Measurements from ENCODE around the gene LY6G6F.

The LY6G6F gene

DNA sequence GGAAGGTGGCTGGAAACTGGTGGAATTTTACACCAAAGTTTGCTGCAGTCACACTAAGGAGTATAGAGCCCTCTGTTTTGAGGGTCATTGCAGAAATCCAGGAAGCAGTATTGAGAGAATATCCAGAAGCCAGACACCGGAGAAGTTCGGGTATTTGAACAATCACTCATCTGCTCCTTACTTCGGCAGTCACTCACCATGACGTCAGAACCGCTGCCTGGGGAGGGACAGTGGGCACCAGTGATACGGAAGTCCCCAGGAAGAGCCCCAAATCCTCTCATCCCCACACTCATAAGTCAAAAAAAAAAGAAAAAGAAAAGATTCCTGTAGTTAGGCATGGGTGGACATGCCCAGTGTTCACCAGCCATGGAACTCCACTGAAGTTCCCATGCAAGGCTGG lies 29.8 kb upstream of the LY6G6F start:
- DNase-seq (ENCODE audit: low read depth): no peak

DNA sequence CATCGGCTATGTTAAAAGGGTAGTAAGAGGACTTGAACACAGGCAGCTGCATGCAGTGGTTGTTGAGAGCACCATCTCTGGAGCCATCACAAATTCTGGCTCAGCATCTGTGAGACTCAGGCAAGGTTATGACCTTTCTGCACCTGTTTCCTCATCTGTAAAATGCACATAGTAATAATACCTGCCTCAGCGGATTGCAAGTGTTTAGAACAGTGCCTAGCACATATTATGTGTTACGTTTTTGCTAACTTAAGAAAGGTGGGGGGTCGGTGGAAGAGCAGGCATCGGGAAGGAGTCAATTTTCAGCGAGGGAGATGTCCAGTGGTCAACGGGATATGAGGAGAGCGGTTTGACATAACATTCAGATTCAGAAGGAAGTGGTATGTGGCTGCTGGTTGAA lies 28.7 kb upstream of the LY6G6F start:
- DNase-seq (ENCODE audit: low read depth): no peak

DNA sequence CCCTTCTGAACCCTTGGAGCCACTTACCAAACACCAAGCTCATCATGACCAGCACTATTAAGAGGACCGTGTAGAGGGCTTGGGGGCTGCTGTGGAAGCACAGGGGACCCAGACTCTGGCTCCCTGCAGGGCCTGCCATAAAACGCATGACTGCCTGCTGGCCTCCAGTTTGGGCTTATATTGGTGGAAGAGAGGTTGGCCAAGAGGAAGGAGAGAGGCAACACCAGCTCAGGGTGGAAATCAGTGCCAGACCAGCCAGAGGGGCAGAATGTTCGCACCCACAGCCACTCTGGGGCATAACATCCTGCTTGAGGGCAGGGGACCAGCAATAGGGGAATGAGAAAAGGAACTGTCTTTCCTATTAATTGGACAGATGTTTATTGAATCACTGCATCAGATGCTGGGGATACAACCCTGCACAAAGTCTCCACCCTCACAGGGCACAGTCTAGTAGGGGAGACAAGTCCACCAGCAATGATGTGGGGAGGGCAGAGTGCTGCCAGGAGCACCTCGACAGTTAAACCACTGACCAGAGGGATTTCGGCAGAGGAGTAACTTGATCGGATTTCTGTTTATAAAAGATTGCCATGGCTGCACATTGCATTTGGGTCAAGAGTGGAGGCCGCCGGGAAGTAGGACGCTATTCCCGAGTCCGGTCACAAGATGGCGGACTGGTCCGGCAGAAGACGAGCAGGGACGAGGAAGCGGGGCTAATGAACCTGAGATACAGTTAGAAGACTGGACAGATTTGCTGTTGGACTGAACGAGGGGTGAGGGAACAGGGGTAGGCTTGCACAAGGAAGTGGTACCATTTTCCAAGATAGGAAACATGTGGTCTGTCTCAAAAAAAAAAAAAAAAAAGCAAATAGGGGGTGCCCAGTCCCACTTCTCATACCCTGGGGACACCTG lies 26.2 kb upstream of the LY6G6F start, which contains the start of gene LY6G5C:
Gene LY6G5C (minus strand): TSS at position 842 of the 909 bp plus-strand sequence. CDS start 694 bp downstream, at position 148.
- peak; percentile 26 for DNase-seq (ENCODE audit: low read depth)

DNA sequence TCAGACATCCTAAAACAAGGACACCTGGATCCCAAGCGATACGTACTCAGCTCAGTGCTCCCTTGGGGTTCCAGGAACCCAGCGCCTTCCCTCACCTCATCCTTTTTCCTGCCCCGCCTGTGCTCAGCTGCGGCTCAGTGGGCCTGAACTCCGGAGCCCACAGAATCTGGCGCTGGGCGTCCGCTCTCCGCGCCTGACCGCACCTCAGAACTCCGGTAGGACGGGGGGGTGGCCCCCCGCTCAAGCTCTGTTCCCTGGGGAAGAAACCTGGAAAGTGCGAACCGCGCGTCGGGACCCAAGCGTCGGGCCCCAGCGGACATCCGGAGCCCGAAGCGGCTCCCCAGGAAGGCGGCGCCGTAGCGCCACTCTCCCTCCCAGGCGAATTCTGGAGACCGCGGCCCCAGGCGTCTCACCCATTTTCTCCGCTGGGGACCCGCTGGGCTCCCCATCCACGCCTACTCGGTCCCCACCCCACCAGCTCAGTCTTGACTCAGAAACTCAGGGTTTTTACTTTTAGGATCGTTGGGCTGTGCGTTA lies 25.5 kb upstream of the LY6G6F start:
- DNase-seq (ENCODE audit: low read depth): no peak

GRCh38 chr6:31683591-31683990 lies 23.1 kb upstream of the LY6G6F start:
- no peak for DNase-seq (ENCODE audit: low read depth)

GRCh38 chr6:31686483-31686882 lies 20.2 kb upstream of the LY6G6F start:
- no peak for DNase-seq (ENCODE audit: low read depth)

GRCh38 chr6:31687321-31687720 lies 19.3 kb upstream of the LY6G6F start:
- DNase-seq (ENCODE audit: low read depth): no peak

DNA sequence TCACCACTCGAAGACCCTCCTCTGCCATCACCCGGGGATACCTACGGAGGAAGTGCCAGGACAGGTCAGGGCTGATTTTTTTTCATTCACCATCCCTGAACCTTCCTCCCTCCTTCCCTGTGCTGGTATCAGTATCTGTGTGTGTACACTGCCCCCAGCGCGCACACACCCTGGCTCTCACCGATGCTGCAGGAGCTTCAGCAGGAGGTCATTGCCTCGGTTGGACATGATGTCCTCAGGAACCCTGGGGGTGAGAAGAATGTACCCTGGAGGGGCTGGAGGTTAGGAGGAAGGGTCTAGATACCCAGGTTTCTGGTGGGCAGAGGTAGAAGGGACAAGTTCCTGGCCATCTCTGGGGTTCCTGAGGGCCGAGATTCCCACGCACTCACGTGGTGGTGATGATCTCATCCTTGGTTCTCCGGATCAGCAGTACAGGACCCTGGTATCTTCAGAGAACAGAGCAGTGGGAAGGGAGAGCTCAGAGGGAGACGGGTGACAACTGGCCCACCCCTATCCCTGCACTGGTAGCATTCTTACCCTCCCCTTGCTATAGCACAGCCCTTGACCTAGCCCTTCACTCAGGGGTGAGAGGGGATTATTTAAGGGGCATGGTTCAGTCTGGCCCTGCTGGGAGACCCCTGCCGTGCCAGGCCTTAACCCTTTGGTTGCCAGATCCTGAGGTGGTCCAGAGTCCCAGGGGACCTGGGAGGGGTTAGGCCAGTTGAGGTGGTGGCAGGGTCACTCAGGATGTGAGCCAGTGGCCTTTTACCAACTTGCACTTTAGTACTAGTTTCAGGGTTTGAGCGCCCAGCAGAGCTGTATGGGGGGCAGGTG lies 18.6 kb upstream of the LY6G6F start:
- no peak for DNase-seq (ENCODE audit: low read depth)

GRCh38 chr6:31689249-31690110 lies 17.2 kb upstream of the LY6G6F start:
- DNase-seq (ENCODE audit: low read depth): no peak

- no peak for DNase-seq (ENCODE audit: low read depth)
Measured at GRCh38 chr6:31690231-31691077, 16.2 kb upstream of the LY6G6F start.

- no peak for DNase-seq (ENCODE audit: low read depth)
Measured at GRCh38 chr6:31691078-31691463, 15.6 kb upstream of the LY6G6F start.

- DNase-seq (ENCODE audit: low read depth): no peak
Measured at GRCh38 chr6:31691564-31692108, 15.0 kb upstream of the LY6G6F start.

GRCh38 chr6:31692353-31692752 lies 14.3 kb upstream of the LY6G6F start:
- DNase-seq (ENCODE audit: low read depth): no peak

DNA sequence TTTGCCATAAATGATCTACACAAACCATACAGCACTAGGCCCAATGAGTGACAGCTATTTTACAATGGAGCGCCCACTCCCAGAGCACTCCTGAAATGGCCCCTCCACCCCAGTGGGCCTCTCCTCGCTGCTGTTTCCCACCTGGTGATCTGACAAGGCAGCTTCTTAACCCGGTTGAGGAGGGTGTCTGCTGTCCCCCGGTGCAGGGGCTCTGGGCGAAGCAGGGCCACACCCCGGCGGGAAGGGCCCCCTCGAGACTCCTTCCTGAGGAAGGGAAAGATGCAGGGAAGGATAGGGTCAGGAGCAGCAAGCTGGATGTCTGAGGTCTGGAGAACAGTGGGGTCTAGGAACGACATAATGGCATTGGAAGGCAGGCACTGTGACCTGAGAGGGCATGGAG lies 13.8 kb upstream of the LY6G6F start:
- no peak for DNase-seq (ENCODE audit: low read depth)

GRCh38 chr6:31693535-31693934 lies 13.1 kb upstream of the LY6G6F start:
- DNase-seq (ENCODE audit: low read depth): no peak

DNA sequence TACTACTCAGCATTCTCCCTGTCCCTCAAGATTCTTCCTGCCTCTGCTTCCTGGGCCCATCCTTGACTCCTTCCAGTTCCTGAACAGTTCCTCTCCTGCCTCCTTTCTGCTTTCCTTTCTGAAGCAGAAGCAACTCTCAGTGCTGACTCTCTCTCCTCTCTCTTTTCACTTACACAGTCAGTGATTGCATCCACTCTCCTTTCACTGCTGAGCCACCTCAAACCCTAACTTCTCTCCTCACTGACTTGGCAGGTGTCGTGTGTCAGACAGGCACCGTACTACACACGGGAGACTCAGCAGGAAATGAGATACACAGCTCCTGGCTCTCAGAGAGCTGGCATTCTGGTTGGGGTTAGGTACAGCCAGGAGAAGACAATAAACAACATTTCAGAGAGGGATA lies 9.1 kb upstream of the LY6G6F start:
- no peak for DNase-seq (ENCODE audit: low read depth)

GRCh38 chr6:31700740-31701401 lies 5.8 kb upstream of the LY6G6F start:
- DNase-seq (ENCODE audit: low read depth): no peak

GRCh38 chr6:31701666-31702404 lies 4.8 kb upstream of the LY6G6F start:
- no peak for DNase-seq (ENCODE audit: low read depth)

- DNase-seq (ENCODE audit: low read depth): no peak
Measured at GRCh38 chr6:31702405-31702818, 4.3 kb upstream of the LY6G6F start.
